AG04450 (cell line): ENCODE measurements around the gene THRB. TPM values are rescaled to one million over a fixed set of nuclear protein-coding genes. Genes with fewer than 3 reads are reported as not detected.

Experiments used
- CTCF ChIA-PET: fragments of 300-600, 350-600 bp; formaldehyde crosslinking; extraction: SDS; loops from one replicate; lab custom pipeline; 2022; ENCODE audit warnings: antibody characterized with exemption, inconsistent platforms; lab: Charles Lee
- POLR2A ChIA-PET: fragments of 350-600 bp; formaldehyde crosslinking; extraction: SDS; loops from one replicate; lab custom pipeline; 2021; ENCODE audit warnings: antibody characterized with exemption, inconsistent platforms; lab: Yijun Ruan, JAX
- DNase-seq: peaks from one replicate; pipeline ENCODE4 v3.0.0-alpha.2; 2011; ENCODE audit warnings: low read depth, low spot score
- H3K27ac ChIP-seq: one replicate; pipeline ENCODE4 v1.5.1; 2012; ENCODE audit warnings: low read depth, low read length, control low read depth
- H3K27me3 ChIP-seq: one replicate; pipeline ENCODE4 v1.6.0; 2012; ENCODE audit warnings: low read length; ENCODE audit not compliant: control insufficient read depth, insufficient read depth
- H3K4me3 ChIP-seq: 2 replicates; pipeline ENCODE4 v1.5.1; 2011; ENCODE audit warnings: mild to moderate bottlenecking, low read depth, low read length, control low read depth
- H3K9me3 ChIP-seq: 2 replicates; pipeline ENCODE4 v1.5.1; 2012; ENCODE audit warnings: low read length; ENCODE audit not compliant: control insufficient read depth, insufficient read depth
- polyA plus RNA-seq: library from polyadenylated mRNA; depleted of rRNA; stranded (reverse); fragments of >200 nt; gene quantifications from 2 replicates; pipeline ENCODE4 v1.2.3, GENCODE V29; 2011
- TF ChIP-seq, protein P1 (sequence below): IDR thresholded peaks from 2 replicates; pipeline ENCODE4 v1.5.1; 2011; ENCODE audit warnings: low read depth, low read length, control low read depth, inconsistent platforms

THRB gene
- polyA plus RNA-seq, 1 experiment: 0.02 TPM

DNA sequence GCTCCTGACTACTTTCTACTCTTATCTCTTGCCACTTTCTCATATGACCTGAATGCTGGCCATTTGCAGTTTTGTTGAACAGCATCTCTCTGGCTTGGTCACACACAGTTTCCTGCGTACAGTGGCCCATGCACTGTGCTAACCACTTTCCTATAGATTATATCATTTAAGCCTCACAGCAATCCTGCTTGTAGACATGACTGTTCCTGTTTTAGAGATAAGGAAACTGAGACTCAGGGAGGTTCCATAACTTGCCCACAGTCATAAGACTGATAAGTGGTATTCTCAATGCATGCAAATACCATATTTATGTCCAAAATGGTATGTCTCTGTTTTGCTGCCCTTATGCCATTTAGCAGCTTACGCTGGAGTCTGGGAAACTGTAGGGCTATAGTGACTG is 320.0 kb downstream of the THRB start:
- no peak overlapping the region for H3K27ac ChIP-seq
- TF ChIP-seq, protein P1, sequence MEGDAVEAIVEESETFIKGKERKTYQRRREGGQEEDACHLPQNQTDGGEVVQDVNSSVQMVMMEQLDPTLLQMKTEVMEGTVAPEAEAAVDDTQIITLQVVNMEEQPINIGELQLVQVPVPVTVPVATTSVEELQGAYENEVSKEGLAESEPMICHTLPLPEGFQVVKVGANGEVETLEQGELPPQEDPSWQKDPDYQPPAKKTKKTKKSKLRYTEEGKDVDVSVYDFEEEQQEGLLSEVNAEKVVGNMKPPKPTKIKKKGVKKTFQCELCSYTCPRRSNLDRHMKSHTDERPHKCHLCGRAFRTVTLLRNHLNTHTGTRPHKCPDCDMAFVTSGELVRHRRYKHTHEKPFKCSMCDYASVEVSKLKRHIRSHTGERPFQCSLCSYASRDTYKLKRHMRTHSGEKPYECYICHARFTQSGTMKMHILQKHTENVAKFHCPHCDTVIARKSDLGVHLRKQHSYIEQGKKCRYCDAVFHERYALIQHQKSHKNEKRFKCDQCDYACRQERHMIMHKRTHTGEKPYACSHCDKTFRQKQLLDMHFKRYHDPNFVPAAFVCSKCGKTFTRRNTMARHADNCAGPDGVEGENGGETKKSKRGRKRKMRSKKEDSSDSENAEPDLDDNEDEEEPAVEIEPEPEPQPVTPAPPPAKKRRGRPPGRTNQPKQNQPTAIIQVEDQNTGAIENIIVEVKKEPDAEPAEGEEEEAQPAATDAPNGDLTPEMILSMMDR: no peak
- no peaks in the 10 kb centered on the region for H3K9me3 ChIP-seq
- ChIA-PET CTCF (no interaction called here), POLR2A (no interaction called here)
- no peak overlapping the region for H3K4me3 ChIP-seq
- H3K27me3 ChIP-seq: no peaks in the 10 kb centered on the region
- no peak for DNase-seq

DNA sequence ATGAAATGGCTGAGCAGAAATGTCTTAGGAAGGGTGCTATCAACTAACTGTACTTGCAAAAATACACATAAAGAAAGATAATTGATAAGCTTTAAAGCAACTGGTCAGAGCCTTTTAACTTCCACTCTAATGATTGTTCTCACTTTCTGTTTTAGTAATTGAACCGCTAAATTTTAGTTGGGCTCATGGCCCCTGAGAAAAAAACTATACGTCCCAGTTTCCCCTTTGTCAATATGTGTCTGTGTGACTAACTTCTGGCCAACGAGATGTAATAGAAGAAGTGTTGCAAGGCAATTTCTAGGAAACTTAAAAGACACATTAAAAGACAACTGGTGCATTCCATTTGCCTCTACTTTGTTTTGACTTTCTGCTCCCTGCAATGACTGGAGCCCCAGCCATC is 325.7 kb downstream of the THRB start:
- Histone ChIP-seq H3K27ac (no peak overlapping the region), H3K27me3 (no peaks in the 10 kb centered on the region), H3K9me3 (no peaks in the 10 kb centered on the region), H3K4me3 (no peak overlapping the region)
- TF ChIP-seq, protein P1: no peak
- ChIA-PET POLR2A (no interaction called here), CTCF (interaction anchor here (1.0 kb wide), 1 partner anchor 14 kb away, joined by 3 read pairs; no protein-coding TSS in a partner anchor)
- DNase-seq: no peak

DNA sequence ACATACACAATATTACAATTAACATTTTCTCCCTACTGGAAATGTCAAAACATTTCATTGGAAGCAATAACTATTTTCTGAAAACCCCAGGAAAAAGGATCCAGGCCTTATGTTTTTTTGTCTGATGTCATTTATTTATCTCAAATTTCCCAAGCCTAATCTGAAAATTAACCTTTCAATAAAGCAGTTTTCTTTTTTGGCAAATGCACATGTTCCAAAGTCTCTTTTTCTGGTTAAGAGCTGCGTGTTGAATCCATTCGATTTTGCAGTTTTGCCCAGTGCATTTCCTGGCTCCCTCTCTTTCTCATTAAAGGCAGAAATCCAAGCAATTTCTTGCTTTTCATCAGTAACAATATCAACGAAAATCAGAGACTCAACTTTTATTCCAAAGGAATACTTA is 327.2 kb downstream of the THRB start:
- H3K27me3 ChIP-seq: no peaks in the 10 kb centered on the region
- POLR2A ChIA-PET: no interaction called here
- no peak overlapping the region for H3K27ac ChIP-seq
- TF ChIP-seq, protein P1: no peak
- CTCF ChIA-PET: interaction anchor here (0.6 to 2.2 kb wide), 4 partner anchors 19 to 659 kb away, joined by 3 to 10 read pairs (median 3); no protein-coding TSS in a partner anchor
- H3K4me3 ChIP-seq: no peak overlapping the region
- no peak for DNase-seq
- no peaks in the 10 kb centered on the region for H3K9me3 ChIP-seq

DNA sequence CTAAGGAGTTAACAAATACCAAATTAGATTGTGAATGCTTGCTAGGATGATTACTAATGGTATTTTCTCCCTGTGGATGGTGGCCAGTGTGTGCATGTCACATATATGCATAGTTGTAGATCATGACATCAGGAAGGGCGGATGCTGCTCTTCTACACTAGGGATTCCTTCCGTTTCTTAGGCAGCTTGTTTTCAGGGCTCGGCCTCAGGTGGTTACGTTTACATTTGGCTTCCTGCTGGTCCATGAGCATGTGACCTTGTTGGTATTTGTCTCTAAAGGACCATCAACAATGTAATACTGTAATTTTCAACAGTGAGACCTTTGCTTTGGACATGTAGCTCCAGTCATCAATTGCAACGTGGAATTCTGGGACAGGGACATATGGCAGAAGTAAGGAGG is 328.1 kb downstream of the THRB start:
- no peak for DNase-seq
- H3K27ac ChIP-seq: no peak overlapping the region
- H3K4me3 ChIP-seq: no peak overlapping the region
- H3K9me3 ChIP-seq: no peaks in the 10 kb centered on the region
- POLR2A ChIA-PET: no interaction called here
- no peaks in the 10 kb centered on the region for H3K27me3 ChIP-seq
- CTCF ChIA-PET: interaction anchor here (2.2 kb wide), 1 partner anchor 20 kb away, joined by 10 read pairs; no protein-coding TSS in a partner anchor
- TF ChIP-seq, protein P1: no peak

DNA sequence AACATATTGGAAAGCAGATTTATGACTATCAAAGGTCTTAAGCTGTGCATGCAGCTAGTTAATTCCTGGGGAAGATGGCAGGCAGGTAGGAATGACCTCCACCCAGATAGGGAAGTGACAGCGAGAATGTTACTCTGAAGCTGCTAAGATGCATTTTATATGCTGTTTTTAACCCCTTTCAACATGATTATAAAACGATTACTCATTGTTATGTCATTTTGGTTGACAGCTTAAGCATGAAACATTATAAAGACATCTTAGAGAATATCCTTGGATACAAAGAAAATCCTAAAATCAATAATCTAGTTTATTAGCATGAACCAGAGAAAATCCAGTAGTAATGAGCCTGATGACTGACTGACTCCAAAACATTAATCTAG is 329.1 kb downstream of the THRB start:
- H3K4me3 ChIP-seq: no peak overlapping the region
- POLR2A ChIA-PET: no interaction called here
- TF ChIP-seq, protein P1: no peak
- no peak for DNase-seq
- no peaks in the 10 kb centered on the region for H3K27me3 ChIP-seq
- H3K9me3 ChIP-seq: no peaks in the 10 kb centered on the region
- CTCF ChIA-PET: no interaction called here
- no peak overlapping the region for H3K27ac ChIP-seq
